GM10847 (cell line): ENCODE measurements around the gene ELAC2.

Source experiments
- POLR2A ChIP-seq: IDR thresholded peaks from 2 replicates; pipeline ENCODE4 v1.6.1; 2011; ENCODE audit not compliant: insufficient read length; ENCODE audit errors: extremely low read depth

The ELAC2 gene

DNA sequence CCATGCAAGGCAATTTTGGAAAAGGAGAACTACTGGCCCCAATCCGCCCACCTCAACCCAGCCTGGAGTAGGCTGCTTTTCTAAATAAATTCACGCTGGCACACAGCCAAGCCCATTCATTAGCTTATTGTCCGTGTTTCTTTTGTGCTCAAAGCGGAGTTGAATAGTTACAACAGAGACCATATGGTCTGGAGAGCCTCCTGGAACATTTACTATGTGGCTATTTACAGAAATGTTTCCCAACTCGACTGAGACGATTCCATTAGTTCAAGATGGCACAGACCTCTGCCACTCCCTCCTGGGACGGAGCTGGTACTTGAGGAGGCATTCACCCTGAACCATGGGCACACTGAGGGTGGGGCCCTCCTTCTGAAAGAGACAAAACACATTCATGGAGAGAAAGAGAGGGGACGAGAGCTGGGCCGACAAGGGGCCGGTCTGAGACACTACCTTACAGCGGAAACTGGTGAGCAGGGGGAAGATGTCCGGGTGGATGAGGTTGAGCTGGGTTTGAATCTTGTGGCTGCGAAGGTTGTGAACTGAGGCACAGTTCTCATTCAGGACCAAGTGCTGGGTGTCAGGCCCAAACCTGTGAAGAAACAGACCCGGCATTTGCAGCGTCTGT, 15.7 kb downstream of the ELAC2 start:
- no peak for TF ChIP-seq POLR2A

DNA sequence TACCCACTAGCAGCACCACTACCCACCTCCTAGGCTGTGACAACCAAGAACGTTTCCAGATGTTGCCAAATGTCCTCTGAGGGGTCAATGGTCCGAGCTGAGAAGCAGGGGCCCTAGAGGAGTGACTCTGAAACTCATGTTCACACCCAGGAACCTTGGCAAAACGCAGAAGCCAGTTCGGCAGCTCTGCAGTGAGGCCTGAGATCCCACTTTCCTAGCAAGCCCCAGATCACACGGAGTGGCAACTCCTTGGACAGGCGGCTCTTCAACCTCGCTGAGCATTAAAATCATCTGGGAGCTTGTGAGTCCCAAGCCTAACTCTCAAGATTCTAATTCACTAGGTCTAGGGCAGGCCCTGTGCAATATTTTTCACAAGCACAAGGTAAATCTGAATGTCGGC, 17.3 kb downstream of the ELAC2 start:
- TF ChIP-seq POLR2A, result no peak

DNA sequence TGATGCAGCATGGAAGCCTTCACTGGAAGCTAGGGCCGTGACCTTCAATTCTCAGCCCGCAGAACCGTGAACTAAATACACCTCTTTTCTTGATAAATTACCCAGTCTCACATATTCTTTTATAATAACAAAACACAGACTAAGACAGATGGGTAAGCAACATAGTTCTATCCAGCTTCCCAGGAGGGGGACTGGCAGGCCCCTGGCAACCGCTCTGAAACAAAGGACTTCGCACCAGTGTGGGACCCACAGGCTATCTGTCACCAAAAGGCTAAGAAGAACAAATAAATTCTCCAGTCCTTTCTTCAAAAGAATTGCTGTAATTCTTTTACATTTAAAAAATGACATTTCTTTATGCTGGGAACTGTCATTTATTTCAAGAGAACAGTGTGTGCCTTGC, 19.0 kb downstream of the ELAC2 start:
- TF ChIP-seq POLR2A, result no peak

DNA sequence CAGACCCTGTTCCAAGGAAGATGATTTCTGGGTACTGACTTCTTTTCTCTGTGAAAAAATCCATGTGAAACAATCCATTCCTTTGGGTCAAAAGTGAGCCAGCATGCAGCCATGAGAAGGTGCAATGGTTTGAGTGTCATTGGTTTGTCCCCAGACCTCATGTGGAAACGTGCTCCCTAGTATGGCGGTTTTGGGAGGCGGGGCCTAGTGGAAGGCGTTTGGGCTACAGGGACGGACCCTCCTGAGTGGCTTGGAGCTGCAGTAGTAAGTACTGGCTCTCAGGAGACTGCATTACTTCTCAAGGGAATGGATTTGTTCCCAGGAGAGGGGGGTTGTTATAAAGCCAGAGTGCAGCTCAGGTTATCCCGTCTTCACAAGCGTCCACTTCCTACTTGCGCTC, 19.4 kb downstream of the ELAC2 start:
- TF ChIP-seq POLR2A, result no peak

DNA sequence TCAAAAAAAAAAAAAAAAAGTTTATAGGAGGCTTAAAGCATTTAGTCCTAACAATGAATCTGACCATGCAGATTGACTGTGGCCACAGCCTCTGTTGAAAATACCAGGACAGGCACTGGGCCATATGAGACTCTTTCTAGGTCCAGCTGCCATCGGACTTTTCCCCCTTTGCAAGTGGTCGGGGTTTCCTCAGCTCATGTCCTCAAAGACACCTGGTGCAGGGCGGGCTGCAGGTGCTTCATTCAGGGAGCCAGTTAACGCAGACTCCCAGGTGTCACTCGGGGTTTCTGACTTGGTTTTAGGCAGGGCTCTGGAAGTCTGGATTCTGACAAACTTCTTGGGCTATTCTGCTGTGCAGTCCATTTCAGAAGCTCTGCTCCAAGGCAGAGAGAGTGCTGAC, 20.9 kb downstream of the ELAC2 start:
- no peak for TF ChIP-seq POLR2A

DNA sequence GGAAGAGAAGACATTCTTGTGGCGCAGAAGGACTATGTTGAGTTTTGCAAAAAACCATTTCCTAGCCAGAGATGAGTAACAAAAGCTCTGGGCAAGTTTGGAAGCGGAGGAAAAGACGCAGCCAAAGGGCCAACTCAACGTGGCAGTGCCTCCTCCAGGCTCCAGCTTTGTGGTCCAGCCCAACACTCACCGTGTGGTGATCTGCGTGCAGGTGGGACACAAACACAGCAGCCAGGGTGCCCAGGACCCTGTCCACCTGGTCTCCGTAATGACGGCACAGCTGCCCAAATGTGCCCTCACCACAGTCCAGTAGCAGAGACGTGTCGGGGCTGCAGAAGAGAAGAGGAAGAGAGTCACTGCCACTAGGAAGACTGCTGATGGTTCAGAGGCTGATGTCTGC, 21.5 kb downstream of the ELAC2 start:
- no peak for TF ChIP-seq POLR2A

DNA sequence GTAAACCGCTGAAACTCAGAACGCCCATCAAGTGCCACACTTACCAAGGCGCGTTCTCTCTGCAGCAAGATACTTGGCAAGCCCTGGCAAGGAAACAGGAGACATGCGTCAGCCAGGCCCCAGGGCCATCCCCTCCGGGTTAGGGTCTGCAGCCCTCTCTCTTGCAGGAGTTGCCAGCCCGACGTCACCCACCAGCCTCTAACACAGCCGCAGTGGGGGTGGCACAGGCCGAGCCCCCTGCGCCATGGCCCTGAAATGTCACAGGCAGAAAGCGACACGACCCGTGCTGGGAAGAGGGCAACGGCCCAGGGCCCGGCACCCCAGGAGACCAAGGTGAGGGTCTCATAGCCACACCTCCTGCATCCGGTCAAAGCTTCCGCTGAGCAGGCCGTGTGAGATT, 21.9 kb downstream of the ELAC2 start:
- TF ChIP-seq POLR2A, result no peak

DNA sequence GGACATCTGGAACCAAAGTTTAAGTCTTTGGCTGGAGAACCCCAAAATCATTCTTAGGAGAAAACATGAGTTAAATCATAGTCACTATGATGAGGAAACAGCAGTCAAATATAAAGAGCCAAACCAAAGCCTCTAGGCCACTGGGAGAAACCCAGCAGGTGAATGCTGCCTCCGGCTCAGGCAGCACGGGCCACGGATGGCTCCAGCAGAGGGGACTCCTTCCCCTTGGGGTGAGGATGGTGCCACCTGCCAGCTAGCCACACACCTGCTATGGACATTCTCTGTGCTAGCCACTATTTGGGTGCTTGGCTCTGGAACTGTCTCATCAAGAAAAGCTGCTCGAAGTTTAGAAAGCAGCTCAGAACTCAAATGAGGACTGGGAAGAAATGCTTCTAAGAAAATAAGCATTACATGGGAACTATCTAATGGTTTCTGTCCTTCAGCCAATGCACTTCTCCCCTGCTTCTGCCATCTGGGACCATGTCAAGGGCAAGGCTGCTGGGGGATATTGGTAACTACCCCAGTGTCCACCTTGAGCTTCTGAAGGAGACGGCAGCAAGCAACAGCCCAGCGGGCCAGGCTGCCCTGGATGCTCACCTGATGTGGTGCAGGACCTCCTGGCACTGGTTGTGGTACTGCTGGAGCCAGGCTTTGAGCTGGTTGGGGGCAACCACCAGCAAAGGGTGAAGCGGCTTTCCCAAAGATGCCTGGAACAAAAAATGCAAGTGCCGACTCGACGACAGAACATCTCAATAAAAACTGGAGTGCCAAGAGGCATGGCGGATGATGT, 22.5 kb downstream of the ELAC2 start:
- no peak for TF ChIP-seq POLR2A

DNA sequence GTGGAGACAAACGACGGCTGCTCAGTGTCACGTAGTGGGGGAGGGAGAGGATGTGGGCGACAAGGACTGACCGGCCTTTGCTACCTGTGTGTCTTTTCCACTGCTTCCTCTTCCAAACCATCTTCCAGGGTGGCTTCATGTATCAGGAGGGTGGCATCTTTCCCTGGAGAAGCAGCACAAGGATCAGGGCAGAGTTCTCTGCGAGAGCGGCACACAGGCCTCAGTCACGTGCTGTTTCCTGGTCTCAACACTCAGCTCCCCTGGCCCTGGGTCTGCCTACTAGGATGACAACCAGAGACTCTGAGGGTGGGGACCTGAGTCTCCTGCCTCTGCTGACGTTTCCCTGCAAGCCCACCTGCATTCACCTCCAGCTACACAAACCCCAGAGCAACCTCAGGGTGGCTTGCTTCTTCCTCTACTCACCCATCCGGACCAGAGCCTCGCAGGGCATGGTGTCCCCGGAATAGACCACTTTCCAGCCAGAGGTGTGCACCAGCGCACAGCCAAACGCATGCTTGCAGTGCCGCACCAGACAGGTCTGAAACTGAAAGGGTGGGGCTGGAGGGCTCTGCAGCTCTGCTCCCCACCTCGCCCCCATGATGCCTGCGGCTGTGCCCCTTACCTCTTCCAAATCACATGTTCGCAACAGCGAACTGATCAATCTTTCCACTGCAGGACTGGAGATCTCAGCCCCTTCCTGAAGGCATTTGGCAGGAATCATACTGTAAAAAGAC, 23.3 kb downstream of the ELAC2 start:
- no peak for TF ChIP-seq POLR2A

DNA sequence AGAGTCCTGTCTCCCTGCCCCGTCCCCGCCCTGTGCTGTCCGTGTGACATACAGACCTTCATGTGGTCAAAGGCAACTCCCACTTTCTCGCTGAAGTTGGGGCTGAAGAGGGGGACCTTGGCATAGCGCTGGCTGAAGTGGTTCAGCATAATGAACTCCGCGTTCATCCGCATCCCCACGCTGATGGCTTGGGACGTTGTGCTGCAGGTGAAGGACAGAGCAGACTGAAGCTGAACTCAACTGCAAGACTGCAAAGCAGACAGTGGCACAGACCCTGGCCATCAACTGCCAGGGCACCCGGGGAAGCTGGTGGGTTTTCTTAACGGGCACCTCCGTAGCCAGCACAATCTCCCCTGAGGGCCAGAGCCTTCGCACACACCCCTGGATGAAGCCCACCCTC, 24.2 kb downstream of the ELAC2 start:
- no peak for TF ChIP-seq POLR2A

DNA sequence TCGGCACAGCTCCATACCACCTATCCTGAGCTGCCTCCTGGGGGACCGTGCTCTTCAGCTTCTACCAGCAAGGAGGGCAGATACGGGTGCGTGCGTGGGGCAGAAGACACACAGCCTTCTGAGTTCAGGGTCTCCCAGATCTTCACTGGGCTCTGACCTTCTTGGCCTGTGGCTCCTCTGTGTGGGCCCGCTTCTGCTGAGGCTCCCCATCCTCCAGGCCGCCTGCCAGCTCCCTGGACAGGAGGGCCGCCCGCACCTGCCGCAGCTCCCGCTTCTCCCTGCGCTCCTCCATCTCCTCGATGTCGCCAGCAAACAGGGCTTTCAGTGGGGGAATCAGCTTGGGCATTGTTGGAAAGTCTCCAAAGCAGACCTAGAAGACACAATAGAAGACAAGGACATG, 25.2 kb downstream of the ELAC2 start:
- no peak for TF ChIP-seq POLR2A

DNA sequence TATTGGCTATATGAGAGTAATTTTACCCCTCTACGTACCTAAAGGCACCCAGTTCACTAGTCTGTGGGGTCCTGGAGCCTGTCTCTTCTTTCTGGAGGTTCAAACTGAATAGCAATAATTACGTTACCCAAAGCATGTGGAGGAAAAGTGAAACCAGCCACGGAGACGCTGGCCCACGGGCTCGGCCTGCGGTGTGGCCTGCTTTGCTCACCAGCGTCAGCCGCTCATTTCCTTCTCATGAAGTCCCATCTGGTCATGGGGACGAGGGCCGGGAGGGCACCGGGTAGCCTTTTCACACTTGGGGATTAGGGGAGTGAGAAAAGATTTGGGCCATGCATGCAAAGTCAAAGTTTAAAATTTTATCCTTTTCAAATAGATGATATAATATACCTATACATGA, 26.9 kb downstream of the ELAC2 start:
- TF ChIP-seq POLR2A, result no peak

DNA sequence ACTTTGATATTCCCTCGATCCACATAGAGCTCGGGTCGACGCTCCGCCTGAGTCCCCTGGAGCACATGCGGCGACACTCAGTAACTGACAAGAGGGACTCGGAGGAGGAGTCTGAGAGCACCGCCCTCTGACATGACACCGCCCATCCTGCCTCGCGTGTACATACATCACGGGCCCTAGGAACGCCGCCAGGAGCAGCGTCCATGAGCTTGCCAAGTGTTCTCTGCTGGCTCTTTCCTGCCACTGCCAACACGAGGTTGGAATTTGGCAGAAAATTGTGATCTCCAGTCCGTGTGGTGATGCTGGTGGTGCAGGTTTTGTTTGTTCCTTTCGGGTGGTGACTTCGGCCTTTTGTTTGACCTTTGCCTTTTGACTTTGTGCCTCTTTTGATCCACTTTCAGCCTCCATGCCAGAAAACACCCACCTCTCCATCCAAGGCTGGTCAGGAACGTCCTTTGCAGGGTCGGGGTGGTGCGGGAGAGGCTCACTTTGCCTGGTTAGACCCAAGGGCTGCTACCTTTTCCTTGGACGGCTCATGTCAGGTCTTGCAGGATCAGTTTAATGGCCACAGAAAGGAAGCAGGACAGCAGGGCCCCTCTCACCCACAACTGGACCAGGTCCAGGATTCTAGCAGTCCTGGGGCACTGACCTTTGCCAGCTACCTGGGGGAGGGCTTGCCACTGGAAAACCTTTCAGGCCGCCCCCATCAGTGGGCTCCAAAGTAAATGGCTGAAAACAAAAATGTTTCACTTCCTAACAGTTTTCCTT, 27.6 kb downstream of the ELAC2 start:
- no peak for TF ChIP-seq POLR2A

DNA sequence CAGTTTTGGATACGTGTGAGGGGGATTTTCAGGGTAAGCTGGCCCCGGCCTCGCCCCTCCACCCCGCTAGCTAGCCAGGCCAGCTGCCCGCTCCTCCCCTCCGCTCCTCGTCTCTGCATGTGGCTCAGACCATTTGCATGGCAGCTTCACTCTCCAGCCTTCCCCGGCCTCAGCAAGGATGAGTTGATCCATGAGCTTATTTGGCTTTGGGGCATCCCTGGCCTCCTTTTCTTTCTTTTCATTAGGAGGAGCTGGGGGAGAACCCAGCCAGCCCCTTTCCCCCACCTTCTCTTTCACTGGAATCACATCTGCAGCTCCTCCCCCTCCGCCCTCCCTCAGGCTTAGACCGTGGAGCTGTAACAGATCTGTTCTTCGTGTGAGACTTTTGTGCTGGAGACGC, 30.7 kb downstream of the ELAC2 start:
- no peak for TF ChIP-seq POLR2A
